Measurements from ENCODE around the gene CFAP43.

CFAP43 gene, protein sequence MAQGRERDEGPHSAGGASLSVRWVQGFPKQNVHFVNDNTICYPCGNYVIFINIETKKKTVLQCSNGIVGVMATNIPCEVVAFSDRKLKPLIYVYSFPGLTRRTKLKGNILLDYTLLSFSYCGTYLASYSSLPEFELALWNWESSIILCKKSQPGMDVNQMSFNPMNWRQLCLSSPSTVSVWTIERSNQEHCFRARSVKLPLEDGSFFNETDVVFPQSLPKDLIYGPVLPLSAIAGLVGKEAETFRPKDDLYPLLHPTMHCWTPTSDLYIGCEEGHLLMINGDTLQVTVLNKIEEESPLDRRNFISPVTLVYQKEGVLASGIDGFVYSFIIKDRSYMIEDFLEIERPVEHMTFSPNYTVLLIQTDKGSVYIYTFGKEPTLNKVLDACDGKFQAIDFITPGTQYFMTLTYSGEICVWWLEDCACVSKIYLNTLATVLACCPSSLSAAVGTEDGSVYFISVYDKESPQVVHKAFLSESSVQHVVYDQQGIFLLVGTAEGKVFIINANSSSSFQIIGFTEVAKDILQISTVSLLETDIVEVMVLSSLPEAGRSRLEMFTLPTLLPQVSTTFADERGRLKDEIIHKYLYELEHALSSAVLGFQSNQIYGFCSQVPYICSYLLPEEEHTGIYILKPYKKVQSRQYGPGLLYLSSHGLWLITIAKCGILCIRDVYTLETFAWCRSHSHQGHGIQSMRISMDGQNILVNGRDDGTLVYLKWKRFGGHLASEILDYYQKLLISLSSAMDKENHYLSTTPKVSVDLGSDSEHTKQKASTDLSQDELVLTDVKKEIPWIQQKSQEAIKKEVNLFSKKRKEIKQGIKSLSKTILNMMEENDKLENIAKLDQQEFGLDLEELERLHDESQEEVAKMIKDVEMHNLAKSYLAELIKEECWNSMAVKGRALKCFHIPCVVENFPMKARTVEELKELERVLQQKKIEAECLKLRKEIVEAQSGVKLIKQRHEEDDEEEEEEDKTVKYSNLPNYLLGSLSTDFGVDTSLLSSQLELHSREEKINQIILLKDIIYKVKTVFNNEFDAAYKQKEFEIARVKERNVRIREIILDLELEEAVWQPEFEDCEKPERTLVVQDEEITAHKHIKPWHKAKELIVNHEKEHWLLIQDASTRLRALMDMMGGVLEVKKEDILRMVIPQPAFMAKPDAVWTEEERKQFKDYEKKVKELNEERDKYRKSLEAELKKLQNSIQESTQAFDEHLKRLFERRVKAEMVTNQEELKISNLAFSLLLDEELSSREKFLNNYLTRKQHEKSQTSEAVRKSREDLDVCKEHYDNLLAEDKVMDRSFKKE (N-terminal part only)

DNA sequence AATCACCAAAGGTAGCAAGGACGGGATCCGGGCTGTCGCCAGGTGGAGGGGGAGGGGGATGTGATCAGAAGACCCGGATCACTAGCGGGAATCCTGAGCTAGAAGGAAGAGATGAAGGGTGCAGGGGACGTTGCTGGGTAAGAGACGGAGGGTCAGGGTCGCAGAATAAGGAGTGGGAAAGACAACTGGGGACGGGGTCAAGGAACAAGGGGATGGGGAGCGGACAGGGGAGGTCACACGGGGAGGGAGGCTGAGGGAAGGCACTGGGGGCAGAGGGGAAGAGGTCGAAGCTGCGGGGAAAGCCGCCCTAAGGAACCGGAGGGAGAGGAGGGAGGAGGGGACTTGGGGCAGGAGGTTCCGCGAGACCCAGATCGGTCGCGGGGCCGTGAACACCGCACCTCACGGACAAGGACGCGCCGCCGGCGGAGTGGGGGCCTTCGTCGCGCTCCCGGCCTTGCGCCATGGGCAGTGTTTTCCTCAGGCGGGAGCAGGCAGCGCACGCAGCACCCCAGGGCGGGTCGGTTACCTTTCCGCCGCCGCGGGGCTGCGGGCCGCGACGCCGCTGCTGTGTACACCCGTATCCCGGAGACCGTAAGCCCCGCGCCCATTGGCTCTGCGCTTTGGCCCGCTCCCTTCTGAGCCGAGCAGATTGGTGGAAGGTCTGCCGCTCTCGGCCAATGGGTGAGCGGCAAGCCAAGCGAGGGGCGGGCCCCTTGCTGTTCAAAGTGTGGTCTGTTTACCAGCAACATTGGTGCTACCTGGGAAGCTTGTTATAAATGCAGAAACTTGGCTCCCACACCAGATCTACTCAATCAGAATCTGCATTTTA lies at the start of gene CFAP43:
CFAP43 (minus strand) TSS at position 581 of the 829 bp plus-strand sequence; CDS start at position 463, 118 bp downstream.
- ATAC-seq (peak; percentile 100), DNase-seq (peak; percentile 99)

DNA sequence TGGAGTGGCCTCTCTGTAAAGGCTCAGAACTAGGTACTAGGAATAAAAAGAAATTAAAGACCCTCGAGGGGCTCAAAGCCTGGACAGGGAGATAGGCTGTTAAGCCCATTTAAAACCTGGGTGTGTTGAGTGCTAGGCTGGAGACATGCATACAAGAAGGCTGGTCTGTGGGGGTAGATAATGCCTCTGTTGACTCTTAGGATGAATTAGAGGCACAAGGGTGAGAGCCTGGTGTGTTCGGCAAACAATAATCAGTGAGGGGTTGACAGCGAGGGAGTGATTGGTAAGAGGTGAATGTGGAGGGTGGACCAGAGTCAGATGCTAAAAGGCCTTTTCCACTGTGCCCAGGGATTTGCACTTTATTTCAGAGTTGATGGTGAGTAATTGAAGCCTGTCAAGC lies 49.5 kb upstream of the CFAP43 start:
- no peak for ATAC-seq
- no peak for DNase-seq

DNA sequence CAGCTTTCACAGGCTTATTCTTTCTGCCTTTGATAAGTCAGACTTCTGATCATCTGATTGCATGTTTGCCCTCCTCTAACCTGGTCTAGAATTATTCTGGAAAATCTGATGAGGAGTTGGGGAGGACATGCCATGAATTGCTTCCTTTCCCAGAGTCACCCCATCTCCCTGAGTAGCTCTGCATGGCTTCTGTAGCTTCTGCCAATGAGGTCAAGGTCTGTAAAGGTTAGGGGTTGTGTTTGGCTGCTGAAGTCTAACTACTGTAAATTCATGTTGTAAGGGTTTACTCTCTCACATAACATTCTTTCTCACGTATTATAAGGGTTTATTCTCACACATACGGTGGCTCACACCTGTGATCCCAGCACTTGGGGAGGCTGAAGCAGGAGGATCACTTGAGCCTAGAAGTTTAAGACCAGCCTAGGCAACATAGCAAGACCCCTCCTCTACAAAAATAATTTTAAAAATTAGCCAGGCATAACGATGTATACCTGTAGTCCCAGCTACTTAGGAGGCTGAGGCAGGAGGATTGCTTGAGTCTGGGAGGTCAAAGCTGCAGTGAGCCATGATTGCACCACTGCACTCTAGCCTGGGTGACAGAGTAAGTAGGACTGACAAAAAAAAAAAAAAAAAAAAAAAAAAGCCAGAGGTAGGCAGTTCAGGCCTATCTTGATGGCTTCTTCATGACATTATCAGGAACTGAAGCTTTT lies 47.5 kb upstream of the CFAP43 start:
- no peak for DNase-seq
- no peak for ATAC-seq

DNA sequence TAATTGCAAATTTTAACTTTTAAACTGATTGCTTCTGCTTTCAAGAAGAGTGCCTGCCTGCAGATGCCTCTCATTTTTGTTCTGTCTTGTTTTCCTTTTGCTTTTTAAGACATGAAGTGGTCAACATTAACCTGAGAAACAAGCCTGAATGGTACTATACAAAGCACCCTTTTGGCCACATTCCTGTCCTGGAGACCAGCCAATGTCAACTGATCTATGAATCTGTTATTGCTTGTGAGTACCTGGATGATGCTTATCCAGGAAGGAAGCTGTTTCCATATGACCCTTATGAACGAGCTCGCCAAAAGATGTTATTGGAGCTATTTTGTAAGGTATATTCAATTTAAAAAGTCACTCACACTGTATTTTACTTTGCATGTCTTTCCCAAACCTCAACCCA lies 45.6 kb upstream of the CFAP43 start:
- ATAC-seq (no peak), DNase-seq (no peak)

GRCh38 chr10:104276192-104276591 lies 44.0 kb upstream of the CFAP43 start:
- no peak for DNase-seq
- ATAC-seq, result no peak

DNA sequence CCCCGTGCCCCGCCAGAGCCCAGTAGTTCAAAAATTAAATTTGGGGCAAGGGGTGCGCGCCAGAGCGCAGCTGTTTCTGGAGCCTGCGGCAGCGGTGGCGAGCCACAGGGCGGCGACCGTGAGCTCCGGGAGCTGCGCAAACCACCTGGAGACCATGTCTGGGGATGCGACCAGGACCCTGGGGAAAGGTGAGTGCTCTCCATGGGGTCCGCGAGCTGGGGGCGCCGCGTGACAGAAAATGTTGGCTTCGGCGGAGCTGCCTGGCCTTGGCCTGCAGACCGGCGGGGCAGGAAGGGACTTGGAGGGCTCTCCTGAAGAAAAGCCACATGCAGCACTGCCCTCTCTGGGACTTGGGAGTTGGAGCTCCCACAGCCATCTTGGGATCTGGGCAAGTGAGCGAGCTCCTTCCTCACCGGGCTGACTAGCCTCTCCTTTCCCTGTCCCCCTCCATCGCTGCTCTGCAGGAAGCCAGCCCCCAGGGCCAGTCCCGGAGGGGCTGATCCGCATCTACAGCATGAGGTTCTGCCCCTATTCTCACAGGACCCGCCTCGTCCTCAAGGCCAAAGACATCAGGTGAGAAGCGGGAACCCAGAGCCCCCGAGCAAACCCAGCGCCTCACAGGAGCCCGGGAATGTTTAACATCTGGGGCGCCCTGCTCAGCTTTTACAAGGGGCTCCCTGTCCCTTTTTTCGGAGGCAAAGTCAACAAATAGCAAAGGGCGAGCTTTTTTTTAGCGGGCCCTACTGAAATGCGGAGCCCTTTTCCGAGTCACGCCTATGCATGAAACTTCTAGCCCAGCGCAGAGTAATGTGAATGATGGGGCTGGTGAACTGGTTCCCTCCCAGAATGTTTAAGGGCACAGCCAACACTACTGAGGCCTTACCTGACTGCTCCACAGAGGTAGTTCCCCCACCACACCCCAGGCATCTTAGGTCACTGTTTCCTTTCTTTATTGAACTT lies 42.9 kb upstream of the CFAP43 start:
- DNase-seq, result peak; percentile 68
- ATAC-seq, result peak; percentile 79

DNA sequence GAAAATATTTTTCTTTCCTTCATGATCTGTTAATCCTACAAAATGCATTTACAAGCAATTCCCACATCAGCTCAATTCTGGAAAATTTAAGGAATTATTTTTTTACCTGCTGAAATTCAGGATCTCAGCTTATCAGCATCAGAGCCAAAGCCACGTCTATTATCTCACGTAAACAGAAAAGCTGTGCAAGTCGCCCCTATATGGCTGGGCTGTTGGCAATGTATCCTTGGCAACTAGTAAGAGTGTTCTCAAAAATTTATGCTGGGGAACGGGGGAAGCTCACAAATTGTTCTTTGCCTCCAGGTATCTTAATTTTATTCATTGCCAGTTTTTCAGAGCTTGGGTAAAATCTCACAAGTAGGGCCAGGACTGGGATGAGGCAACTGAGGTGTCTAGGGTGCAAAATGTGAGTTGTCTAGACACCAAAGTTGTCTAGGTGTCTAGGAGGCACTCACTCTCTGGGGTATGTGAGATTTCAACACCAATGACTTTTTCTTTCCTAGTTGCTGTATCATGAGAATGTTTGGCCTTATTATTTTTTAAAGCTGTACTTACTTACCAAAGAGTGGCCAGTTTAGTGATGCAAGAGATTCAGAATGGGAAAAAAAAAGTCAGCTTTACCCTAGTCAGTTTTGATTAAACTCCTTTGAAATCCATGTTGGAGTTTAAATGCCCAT lies 41.9 kb upstream of the CFAP43 start:
- DNase-seq (no peak), ATAC-seq (no peak)

GRCh38 chr10:104273286-104273685 lies 41.1 kb upstream of the CFAP43 start:
- DNase-seq (no peak), ATAC-seq (no peak)

DNA sequence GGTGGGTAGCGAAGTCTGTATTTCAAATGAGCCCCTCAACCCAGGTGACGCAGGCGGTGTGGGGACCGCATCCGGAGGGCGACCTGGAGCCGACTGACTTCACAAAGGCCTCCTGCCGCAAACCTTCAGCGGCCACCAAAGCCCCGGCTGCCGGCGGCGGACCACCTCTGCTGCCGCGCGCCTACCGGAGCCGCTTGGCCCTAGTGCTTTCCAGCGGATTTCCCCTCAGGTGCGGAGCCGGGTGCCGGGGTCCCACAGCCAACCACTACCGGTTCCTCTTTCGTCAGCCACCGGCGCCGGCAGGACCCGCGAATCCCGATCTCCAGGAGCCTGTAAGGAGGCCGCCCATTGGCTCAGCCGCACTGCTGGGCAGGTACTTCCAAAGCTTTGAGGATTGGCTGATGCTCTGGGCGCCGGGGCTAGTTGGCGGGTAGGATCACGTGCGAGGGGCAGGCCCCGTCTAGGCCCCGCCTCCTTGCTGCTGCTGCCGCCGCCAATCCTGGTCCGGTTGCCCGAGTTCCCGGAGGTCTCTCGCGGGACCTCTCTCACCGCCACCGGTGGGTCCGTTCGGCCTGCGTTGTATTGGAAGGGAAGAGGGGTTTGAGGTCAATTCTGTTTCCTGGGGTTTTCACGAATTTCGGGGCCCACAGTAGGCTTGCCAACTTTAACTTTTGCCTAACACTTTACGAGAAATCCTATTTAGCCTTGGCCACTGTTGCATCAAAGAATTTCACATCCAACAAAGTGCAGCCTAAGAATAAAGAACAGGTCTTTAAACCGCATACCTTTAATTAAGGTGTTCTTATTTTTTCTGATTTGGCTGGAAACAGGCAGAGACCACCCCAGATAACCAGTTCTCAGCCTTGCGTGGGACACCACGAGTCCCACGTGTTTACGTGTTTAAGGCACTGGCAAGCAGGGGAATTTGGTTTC lies 36.8 kb upstream of the CFAP43 start, which contains the start of gene GSTO2:
GSTO2 (plus strand) TSS at position 472 of the 933 bp plus-strand sequence. CDS start 5,732 bp downstream, outside the sequence.
- ATAC-seq, result peak; percentile 91
- peak; percentile 97 for DNase-seq

DNA sequence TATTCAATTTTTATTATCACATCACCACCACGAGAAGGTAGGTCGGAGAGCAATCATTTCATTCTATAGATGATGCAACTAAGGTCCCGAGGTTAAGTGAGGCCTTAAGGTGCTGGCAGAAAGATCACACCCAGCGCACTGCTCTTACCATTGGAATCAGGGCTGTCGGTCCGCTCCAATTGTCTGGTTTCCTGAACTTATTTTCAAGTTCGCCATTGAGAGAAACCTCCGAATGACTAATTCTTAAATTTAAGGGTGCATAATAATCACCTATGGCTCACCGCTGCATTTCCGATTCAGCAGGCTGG lies 36.2 kb upstream of the CFAP43 start:
- ATAC-seq (no peak), DNase-seq (no peak)

DNA sequence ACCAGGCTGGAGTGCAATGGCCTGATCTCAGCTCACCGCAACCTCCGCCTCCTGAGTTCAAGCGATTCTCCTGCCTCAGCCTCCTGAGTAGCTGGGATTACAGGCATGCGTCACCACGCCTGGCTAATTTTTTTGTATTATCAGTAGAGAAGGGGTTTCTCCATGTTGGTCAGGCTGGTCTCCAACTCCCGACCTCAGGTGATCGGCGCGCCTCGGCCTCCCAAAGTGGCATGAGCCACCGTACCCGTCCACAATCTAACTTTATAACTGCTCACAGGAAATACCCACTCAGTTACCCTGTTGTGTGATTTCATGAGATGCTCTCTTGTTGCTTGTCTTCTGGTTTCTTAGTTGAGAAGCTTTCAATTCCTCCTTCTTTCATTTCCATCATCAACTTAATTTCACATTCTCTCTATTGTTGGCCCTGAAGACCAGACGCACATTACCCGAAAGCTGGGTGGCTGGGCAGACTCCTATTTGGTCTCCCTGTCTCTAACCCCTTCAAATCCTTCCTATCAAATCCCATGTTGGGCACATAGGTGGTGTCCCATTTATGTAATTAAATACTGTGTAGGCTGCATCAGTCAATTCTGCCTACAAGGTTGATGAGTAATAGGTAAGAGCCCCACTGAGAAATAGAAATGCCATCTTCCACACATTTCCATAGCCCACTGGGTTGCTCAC lies 35.7 kb upstream of the CFAP43 start:
- peak; percentile 51 for DNase-seq
- peak; percentile 71 for ATAC-seq

DNA sequence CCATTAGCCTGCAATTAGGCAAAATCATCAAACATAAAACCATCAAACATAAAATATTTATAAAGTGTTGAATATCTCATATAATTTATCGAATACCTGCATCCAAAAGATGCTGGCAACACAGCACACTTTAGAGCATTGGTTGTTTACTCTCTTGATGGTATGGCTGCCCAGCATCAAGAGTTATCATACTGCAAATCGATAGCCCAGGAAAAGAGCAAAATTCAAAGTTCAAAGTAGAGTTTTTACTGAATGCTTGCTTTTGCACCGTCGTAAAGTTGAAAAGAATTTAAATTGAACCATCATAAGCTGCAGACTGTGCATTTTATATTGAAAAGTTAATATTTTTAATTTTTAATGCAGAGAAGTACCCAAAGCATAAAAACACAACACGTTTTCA lies 32.6 kb upstream of the CFAP43 start:
- DNase-seq (no peak), ATAC-seq (no peak)

GRCh38 chr10:104262055-104262454 lies 29.9 kb upstream of the CFAP43 start:
- no peak for ATAC-seq

GRCh38 chr10:104260775-104261115 lies 28.6 kb upstream of the CFAP43 start:
- DNase-seq (no peak), ATAC-seq (peak; percentile 84)

More at GRCh38 chr10:104262055-104262454, 29.9 kb upstream of the CFAP43 start:
- no peak for DNase-seq

GRCh38 chr10:104259999-104260774 lies 28.0 kb upstream of the CFAP43 start:
- ATAC-seq (peak; percentile 7), DNase-seq (no peak)

- ATAC-seq (no peak), DNase-seq (no peak)
Observed at GRCh38 chr10:104259456-104259855, 27.3 kb upstream of the CFAP43 start.

Measured in stimulated activated naive CD8-positive, alpha-beta T cell treated with anti-CD3 and anti-CD28 coated beads, Interleukin-15, Interleukin-2, amounts not matched to agents 100 U/mL and 50 U/mL, for 24 hours (primary cell).